Astrocyte of the cerebellum (primary cell): ENCODE measurements around the gene DCUN1D1.

ENCODE experiments used
- DNase-seq: peaks from one replicate; pipeline ENCODE4 v3.0.0-alpha.2; 2011; ENCODE audit warnings: low read depth
- H3K4me3 ChIP-seq: 2 replicates; pipeline ENCODE4 v1.5.1; 2011; ENCODE audit warnings: mild to moderate bottlenecking, low read depth, low read length, moderate library complexity
- CTCF ChIP-seq: IDR thresholded peaks from 2 replicates; pipeline ENCODE4 v1.5.1; 2012; ENCODE audit warnings: low read length, low read depth, moderate library complexity, mild to moderate bottlenecking; ENCODE audit errors: missing control alignments
- in situ Hi-C: cut with HindIII; loops from 2 replicates; pipeline ENCODE4 v1.10.0; 2017; ENCODE audit warnings: low sequenced_read_pairs

The DCUN1D1 gene

GRCh38 chr3:182969277-182969676 is 11.1 kb downstream of the DCUN1D1 start:
- in situ Hi-C loops: no loop called here
- no peak for TF ChIP-seq CTCF
- DNase-seq: peak; percentile 29
- H3K4me3 ChIP-seq: no peak overlapping the region

- in situ Hi-C loops: no loop called here
- H3K4me3 ChIP-seq: no peak overlapping the region
- no peak for DNase-seq
- TF ChIP-seq CTCF: no peak
Measured at GRCh38 chr3:182967218-182968204, 12.8 kb downstream of the DCUN1D1 start.

GRCh38 chr3:182965861-182966366 is 14.4 kb downstream of the DCUN1D1 start:
- no peak for DNase-seq
- no peak for TF ChIP-seq CTCF
- H3K4me3 ChIP-seq: no peak overlapping the region
- in situ Hi-C loops: no loop called here

- no peak for DNase-seq
- in situ Hi-C loops: loop anchor here (5.0 kb wide), 1 partner anchor 47 kb away; no protein-coding TSS in a partner anchor
- no peak overlapping the region for H3K4me3 ChIP-seq
- TF ChIP-seq CTCF: no peak
Measured at GRCh38 chr3:182964179-182964578, 16.2 kb downstream of the DCUN1D1 start.

GRCh38 chr3:182962166-182962565 is 18.2 kb downstream of the DCUN1D1 start:
- in situ Hi-C loops: loop anchor here (5.0 kb wide), 1 partner anchor 45 kb away; no protein-coding TSS in a partner anchor
- no peak for DNase-seq
- no peak for TF ChIP-seq CTCF
- H3K4me3 ChIP-seq: no peak overlapping the region

- in situ Hi-C loops: loop anchor here (5.0 kb wide), 1 partner anchor 42 kb away; no protein-coding TSS in a partner anchor
Measured at GRCh38 chr3:182959474-182960350, 20.6 kb downstream of the DCUN1D1 start.

More at GRCh38 chr3:182959474-182960350, 20.6 kb downstream of the DCUN1D1 start:
- no peak for DNase-seq
- TF ChIP-seq CTCF: no peak
- no peak overlapping the region for H3K4me3 ChIP-seq
